ENCODE data around the gene DLGAP1. TPM values are rescaled to one million over a fixed set of nuclear protein-coding genes. Genes with fewer than 3 reads are reported as not detected.

Gene DLGAP1
- total RNA-seq, 1 experiment from 2014 or later = 2.8 TPM

GRCh38 chr18:3832025-3832638 is 623.0 kb downstream of the DLGAP1 start:
- Histone ChIP-seq H3K27ac (no peak overlapping the region), H3K9me3 (replicated peaks) (no peaks in the 10 kb centered on the region), H3K27me3 (no peaks in the 10 kb centered on the region), H3K4me3 (no peak overlapping the region), H3K4me1 (no peaks in the 10 kb centered on the region), H3K36me3 (no peaks in the 10 kb centered on the region)
- no peak for DNase-seq

- no peak overlapping the region for H3K4me3 ChIP-seq
- DNase-seq = no peak
- H3K27ac ChIP-seq = no peak overlapping the region
- no peaks in the 10 kb centered on the region for H3K9me3 ChIP-seq (replicated peaks)
- H3K27me3 ChIP-seq = no peaks in the 10 kb centered on the region
- H3K4me1 ChIP-seq = no peaks in the 10 kb centered on the region
- no peaks in the 10 kb centered on the region for H3K36me3 ChIP-seq
Measured at GRCh38 chr18:3830604-3831003, 624.5 kb downstream of the DLGAP1 start.

DNA sequence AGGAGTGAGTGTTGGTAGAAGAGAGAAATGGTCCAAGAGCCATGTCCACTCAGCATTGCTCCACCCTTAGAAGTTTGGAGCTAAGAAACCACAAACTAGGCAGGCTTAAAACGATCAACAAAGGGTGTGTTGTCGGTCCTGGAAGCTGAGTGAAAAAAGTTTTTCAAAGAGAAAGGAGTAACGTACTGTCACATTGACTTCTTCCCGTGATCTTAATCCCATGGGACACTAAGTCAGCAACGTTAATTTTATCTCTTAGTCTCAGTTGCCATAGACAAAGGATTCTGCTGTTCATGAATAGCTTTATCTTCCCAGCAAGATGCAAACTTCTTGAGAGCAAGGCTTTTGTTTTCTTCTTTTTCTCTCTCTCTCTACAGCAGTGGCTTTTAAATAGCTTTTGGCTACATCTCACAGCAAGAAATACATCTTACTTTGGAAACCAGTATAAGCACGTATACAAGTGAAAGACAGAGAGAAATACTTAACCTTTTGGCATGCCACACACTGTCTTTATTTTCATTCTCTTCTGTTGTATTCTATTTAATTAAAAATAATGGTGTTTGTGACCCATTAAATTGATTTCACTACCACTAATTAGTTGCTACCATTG is 627.8 kb downstream of the DLGAP1 start:
- H3K4me3 ChIP-seq = no peak overlapping the region
- no peaks in the 10 kb centered on the region for H3K36me3 ChIP-seq
- no peaks in the 10 kb centered on the region for H3K27me3 ChIP-seq
- no peak for DNase-seq
- no peaks in the 10 kb centered on the region for H3K9me3 ChIP-seq (replicated peaks)
- no peak overlapping the region for H3K27ac ChIP-seq
- H3K4me1 ChIP-seq = no peaks in the 10 kb centered on the region

- Histone ChIP-seq H3K27me3 (no peaks in the 10 kb centered on the region), H3K27ac (no peak overlapping the region), H3K4me3 (no peak overlapping the region), H3K36me3 (no peaks in the 10 kb centered on the region), H3K4me1 (no peaks in the 10 kb centered on the region), H3K9me3 (replicated peaks) (no peaks in the 10 kb centered on the region)
- DNase-seq = no peak
Measured at GRCh38 chr18:3826021-3826420, 629.1 kb downstream of the DLGAP1 start.

GRCh38 chr18:3824101-3824500 is 631.0 kb downstream of the DLGAP1 start:
- no peak overlapping the region for H3K27ac ChIP-seq
- H3K4me3 ChIP-seq = no peak overlapping the region
- H3K36me3 ChIP-seq = no peaks in the 10 kb centered on the region
- no peaks in the 10 kb centered on the region for H3K9me3 ChIP-seq (replicated peaks)
- DNase-seq = no peak
- no peaks in the 10 kb centered on the region for H3K4me1 ChIP-seq
- H3K27me3 ChIP-seq = no peaks in the 10 kb centered on the region

DNA sequence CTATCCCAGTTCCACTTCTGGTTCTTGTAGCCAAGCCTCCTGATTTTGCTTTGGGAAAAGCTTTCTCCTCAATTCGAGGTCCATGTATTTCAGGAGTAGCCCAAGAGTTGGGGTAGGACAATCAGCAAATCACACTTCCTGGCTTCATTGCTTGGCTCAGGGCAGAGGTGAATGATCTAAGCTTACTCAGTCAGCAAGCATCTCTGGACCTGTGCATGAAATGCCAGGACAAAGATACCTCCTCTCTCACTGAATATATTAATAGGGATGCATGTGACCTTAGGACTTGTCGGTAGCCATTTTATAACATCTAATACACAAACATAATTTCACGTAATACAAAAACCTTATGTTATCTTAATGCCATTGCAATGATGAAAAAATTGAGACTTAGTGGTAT is 632.0 kb downstream of the DLGAP1 start:
- no peak for DNase-seq
- no peaks in the 10 kb centered on the region for H3K36me3 ChIP-seq
- H3K4me1 ChIP-seq = no peaks in the 10 kb centered on the region
- no peaks in the 10 kb centered on the region for H3K27me3 ChIP-seq
- H3K4me3 ChIP-seq = no peak overlapping the region
- no peaks in the 10 kb centered on the region for H3K9me3 ChIP-seq (replicated peaks)
- no peak overlapping the region for H3K27ac ChIP-seq

DNA sequence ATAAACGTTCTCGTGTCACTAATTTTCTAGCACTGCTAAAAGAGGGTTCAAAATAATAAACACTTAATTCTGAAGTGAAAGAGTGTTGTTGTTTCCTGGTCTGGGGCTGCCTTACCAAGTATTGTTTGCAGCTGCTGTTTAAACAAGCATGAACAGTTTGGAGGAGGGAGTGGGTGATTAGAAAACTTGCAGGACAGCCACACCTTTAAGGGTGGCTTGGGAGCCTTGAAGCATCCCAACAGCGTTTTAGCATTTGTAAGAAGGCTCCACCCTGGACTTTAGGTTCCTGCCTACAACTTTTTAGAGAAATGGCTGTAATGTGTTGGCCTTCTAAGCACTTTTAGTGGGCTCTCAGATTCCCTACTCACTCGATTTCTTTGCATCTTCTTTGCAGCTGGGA is 633.6 kb downstream of the DLGAP1 start:
- no peak for DNase-seq
- H3K4me1 ChIP-seq = no peaks in the 10 kb centered on the region
- no peaks in the 10 kb centered on the region for H3K27me3 ChIP-seq
- H3K9me3 ChIP-seq (replicated peaks) = no peaks in the 10 kb centered on the region
- H3K36me3 ChIP-seq = no peaks in the 10 kb centered on the region
- H3K27ac ChIP-seq = no peak overlapping the region
- no peak overlapping the region for H3K4me3 ChIP-seq

GRCh38 chr18:3819961-3820360 is 635.1 kb downstream of the DLGAP1 start:
- no peak overlapping the region for H3K4me3 ChIP-seq

DNA sequence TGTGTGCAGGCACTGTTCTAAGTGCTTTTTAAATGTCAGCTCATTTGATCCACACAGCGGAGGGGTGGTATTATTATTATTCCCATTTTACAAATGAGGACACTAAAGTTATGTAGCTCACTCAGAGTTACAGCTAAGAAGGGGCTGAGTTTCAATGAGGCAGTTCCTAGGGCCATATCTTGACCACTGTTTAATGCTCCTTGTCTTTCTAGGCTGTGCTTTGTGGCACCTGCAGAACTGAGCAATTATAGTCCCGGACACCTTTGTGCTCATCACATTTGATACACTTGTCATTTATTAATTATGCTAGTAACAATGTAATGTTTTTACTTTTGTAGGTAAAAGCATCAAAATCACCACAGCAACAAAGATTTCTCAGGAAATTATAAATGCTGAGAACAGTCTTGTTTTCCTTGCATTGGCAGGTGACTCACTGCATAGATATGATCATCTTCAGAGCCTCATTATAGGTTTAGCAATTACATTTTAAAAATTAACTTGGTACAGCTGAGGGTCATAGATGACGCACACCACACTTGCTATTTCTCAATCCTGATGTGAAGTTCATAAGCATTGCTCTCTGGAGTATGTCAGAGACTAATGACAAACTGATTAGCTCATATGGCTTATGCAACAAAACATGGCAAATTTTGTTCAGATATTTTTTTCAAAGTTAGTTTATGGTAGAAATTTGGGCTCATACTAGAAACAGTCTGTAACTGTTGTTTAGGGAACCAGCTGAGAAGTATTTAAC is 638.3 kb downstream of the DLGAP1 start:
- no peak overlapping the region for H3K27ac ChIP-seq
- no peak for DNase-seq
- no peaks in the 10 kb centered on the region for H3K9me3 ChIP-seq (replicated peaks)

More at GRCh38 chr18:3819961-3820360, 635.1 kb downstream of the DLGAP1 start:
- Histone ChIP-seq H3K27me3 (no peaks in the 10 kb centered on the region), H3K4me1 (no peaks in the 10 kb centered on the region), H3K27ac (no peak overlapping the region), H3K36me3 (no peaks in the 10 kb centered on the region), H3K9me3 (replicated peaks) (no peaks in the 10 kb centered on the region)
- DNase-seq = peak in 1 of 2 experiments; percentile 3

GRCh38 chr18:3815991-3816390 is 639.1 kb downstream of the DLGAP1 start:
- no peaks in the 10 kb centered on the region for H3K36me3 ChIP-seq
- DNase-seq = no peak
- no peak overlapping the region for H3K4me3 ChIP-seq
- H3K9me3 ChIP-seq (replicated peaks) = no peaks in the 10 kb centered on the region
- no peaks in the 10 kb centered on the region for H3K27me3 ChIP-seq
- H3K4me1 ChIP-seq = no peaks in the 10 kb centered on the region
- H3K27ac ChIP-seq = no peak overlapping the region

More for the DNA sequence above, 638.3 kb downstream of the DLGAP1 start:
- no peak overlapping the region for H3K4me3 ChIP-seq
- no peaks in the 10 kb centered on the region for H3K36me3 ChIP-seq
- H3K4me1 ChIP-seq = no peaks in the 10 kb centered on the region
- no peaks in the 10 kb centered on the region for H3K27me3 ChIP-seq

- no peak overlapping the region for H3K27ac ChIP-seq
- H3K27me3 ChIP-seq = no peaks in the 10 kb centered on the region
- H3K4me1 ChIP-seq = no peaks in the 10 kb centered on the region
- H3K9me3 ChIP-seq (replicated peaks) = no peaks in the 10 kb centered on the region
- no peaks in the 10 kb centered on the region for H3K36me3 ChIP-seq
- H3K4me3 ChIP-seq = no peak overlapping the region
- DNase-seq = no peak
Measured at GRCh38 chr18:3814816-3815215, 640.3 kb downstream of the DLGAP1 start.

DNA sequence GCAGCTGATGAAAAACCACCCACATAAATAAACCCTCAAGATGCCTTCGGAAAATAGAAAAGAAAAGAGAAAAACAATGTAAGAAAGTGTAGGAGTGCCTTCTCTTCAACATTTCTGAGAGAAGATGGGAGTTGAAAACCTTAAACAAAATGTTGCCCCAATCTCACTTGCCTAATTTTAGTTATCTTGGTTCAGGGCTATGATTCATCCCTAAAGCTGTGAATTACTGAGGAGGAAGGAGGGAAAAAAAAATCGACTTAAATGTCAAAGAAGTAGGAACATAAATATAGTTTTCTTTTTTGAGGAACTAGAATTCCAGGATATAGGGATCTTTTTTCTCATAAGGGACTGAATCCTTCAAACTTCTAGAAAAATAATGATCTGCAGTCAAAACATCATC is 644.8 kb downstream of the DLGAP1 start:
- no peak for DNase-seq
- Histone ChIP-seq H3K27ac (no peak overlapping the region), H3K4me3 (no peak overlapping the region), H3K36me3 (no peaks in the 10 kb centered on the region), H3K27me3 (no peaks in the 10 kb centered on the region), H3K4me1 (no peaks in the 10 kb centered on the region), H3K9me3 (replicated peaks) (no peaks in the 10 kb centered on the region)

GRCh38 chr18:3808985-3809780 is 645.9 kb downstream of the DLGAP1 start:
- Histone ChIP-seq H3K4me1 (no peaks in the 10 kb centered on the region), H3K9me3 (replicated peaks) (no peaks in the 10 kb centered on the region), H3K27ac (no peak overlapping the region), H3K36me3 (no peaks in the 10 kb centered on the region), H3K27me3 (no peaks in the 10 kb centered on the region), H3K4me3 (no peak overlapping the region)
- no peak for DNase-seq

- Histone ChIP-seq H3K36me3 (no peaks in the 10 kb centered on the region), H3K27me3 (no peaks in the 10 kb centered on the region), H3K27ac (no peak overlapping the region), H3K4me3 (no peak overlapping the region), H3K4me1 (no peaks in the 10 kb centered on the region), H3K9me3 (replicated peaks) (no peaks in the 10 kb centered on the region)
- peak; percentile 5 to 49 for DNase-seq
Measured at GRCh38 chr18:3806656-3807055, 648.5 kb downstream of the DLGAP1 start.

DNA sequence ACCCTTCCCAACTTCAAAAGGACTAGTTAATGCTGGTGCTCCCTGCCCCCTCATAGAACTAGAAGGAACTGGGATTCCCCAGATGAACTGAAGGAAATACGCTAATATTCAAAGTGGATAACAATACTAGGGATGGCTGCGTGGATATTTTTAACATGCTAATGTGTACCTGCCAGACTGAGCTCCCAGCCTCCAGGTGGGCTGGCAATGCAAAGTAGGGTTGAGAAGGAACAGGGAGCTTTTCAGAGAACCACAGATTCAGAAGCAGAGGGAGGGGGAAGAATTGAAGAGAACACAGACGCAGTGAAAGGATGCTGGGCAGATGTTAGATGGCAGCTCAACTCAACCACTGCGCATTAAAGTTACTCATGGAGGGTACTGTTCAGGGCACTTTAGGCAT is 650.8 kb downstream of the DLGAP1 start:
- H3K27me3 ChIP-seq = no peaks in the 10 kb centered on the region
- no peak overlapping the region for H3K27ac ChIP-seq
- no peak overlapping the region for H3K4me3 ChIP-seq
- no peaks in the 10 kb centered on the region for H3K4me1 ChIP-seq
- no peak for DNase-seq
- no peaks in the 10 kb centered on the region for H3K9me3 ChIP-seq (replicated peaks)
- no peaks in the 10 kb centered on the region for H3K36me3 ChIP-seq
